Endothelial cell (in vitro differentiated cells): ENCODE measurements around the gene SCAI. TPM values are rescaled to one million over a fixed set of nuclear protein-coding genes. Genes with fewer than 3 reads are reported as not detected.
"Not testable (repeated sequence)": the region's sequence is repeated elsewhere in the genome, so short reads cannot be mapped to it uniquely, and the experiment has no call there.

ENCODE experiments used
- DNase-seq: peaks from one replicate; pipeline ENCODE4 v3.0.0; 2021; ENCODE audit warnings: low spot score
- H3K27ac Mint-ChIP-seq: one replicate; pipeline ENCODE4 v1.8.0; 2021; ENCODE audit warnings: mixed read lengths, inconsistent platforms; ENCODE audit not compliant: unreplicated experiment
- H3K27me3 Mint-ChIP-seq: one replicate; pipeline ENCODE4 v1.8.0; 2021; ENCODE audit warnings: mild to moderate bottlenecking, moderate library complexity, mixed read lengths, inconsistent platforms; ENCODE audit not compliant: unreplicated experiment
- H3K36me3 Mint-ChIP-seq: one replicate; pipeline ENCODE4 v1.8.0; 2021; ENCODE audit warnings: mild to moderate bottlenecking, low read depth, mixed read lengths, inconsistent platforms; ENCODE audit not compliant: unreplicated experiment
- H3K4me1 Mint-ChIP-seq: one replicate; pipeline ENCODE4 v1.8.0; 2021; ENCODE audit warnings: mild to moderate bottlenecking, mixed read lengths, inconsistent platforms; ENCODE audit not compliant: unreplicated experiment
- H3K4me3 Mint-ChIP-seq: one replicate; pipeline ENCODE4 v1.8.0; 2021; ENCODE audit warnings: mild to moderate bottlenecking, mixed read lengths, inconsistent platforms; ENCODE audit not compliant: unreplicated experiment
- H3K9me3 Mint-ChIP-seq: one replicate; pipeline ENCODE4 v1.8.0; 2021; ENCODE audit warnings: mixed read lengths, inconsistent platforms; ENCODE audit not compliant: unreplicated experiment
- total RNA-seq: library from RNA; stranded (reverse); fragmentation: NEBNext Ultra II Directional; extraction: Animal tissue kit (Norgen Biotek cat#: 25700); gene quantifications from one replicate; pipeline ENCODE4 v1.2.1, GENCODE V29; 2021; ENCODE audit not compliant: unreplicated experiment
- TF ChIP-seq, protein P1 (sequence below): fragments of 200-600 bp; sonication (generic); IDR thresholded peaks from one replicate; pipeline ENCODE4 v1.5.0; 2021; ENCODE audit warnings: antibody characterized with exemption; ENCODE audit not compliant: unreplicated experiment

The SCAI gene
- total RNA-seq, 1 donor from 2014 or later, result 12.3 TPM

- Mint-ChIP-seq H3K36me3 (peaks cover 5% of the 10 kb centered on the region), H3K27me3 (peaks cover 1% of the 10 kb centered on the region), H3K27ac (no peak overlapping the region), H3K9me3 (no peaks in the 10 kb centered on the region), H3K4me1 (no peaks in the 10 kb centered on the region), H3K4me3 (no peak overlapping the region)
- DNase-seq, result no peak
- TF ChIP-seq, protein P1, sequence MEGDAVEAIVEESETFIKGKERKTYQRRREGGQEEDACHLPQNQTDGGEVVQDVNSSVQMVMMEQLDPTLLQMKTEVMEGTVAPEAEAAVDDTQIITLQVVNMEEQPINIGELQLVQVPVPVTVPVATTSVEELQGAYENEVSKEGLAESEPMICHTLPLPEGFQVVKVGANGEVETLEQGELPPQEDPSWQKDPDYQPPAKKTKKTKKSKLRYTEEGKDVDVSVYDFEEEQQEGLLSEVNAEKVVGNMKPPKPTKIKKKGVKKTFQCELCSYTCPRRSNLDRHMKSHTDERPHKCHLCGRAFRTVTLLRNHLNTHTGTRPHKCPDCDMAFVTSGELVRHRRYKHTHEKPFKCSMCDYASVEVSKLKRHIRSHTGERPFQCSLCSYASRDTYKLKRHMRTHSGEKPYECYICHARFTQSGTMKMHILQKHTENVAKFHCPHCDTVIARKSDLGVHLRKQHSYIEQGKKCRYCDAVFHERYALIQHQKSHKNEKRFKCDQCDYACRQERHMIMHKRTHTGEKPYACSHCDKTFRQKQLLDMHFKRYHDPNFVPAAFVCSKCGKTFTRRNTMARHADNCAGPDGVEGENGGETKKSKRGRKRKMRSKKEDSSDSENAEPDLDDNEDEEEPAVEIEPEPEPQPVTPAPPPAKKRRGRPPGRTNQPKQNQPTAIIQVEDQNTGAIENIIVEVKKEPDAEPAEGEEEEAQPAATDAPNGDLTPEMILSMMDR, result no peak
Observed at GRCh38 chr9:124928116-124928515, 215.2 kb downstream of the SCAI start.

- not testable (repeated sequence) for H3K9me3 Mint-ChIP-seq, H3K4me3 Mint-ChIP-seq, H3K27ac Mint-ChIP-seq, H3K4me1 Mint-ChIP-seq, H3K27me3 Mint-ChIP-seq, DNase-seq, H3K36me3 Mint-ChIP-seq
Observed at GRCh38 chr9:124920394-124920793, 222.9 kb downstream of the SCAI start.

DNA sequence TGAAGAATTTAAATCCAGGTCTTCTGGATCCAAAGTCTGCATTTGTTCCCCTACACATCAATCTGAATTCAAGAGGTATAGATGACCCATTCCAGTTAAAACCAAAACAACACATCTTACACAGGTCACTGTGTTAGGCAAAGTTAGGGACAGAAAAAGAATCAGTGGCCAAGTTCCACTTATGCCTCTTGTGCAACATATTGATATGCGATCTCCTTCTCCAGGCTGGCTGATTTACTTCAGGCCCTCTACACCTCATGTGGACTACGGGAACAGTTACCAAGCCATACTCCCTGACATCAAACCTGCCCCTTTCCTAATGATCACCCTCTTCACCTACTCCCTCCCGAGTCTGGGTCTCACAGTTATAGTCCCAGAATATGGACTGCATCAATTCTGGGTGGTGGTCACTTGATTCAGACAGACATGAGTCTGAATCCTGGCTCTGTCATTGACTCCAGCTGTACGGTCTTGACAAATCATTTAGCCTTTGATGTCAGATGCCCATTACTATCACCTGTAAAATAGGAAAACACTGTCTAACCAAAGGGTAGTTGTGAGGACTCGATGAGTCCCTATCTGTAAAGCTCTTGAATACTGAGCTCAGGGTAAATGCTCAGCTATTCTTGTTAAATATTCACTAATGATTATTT, 228.4 kb downstream of the SCAI start:
- peaks cover 34% of the 10 kb centered on the region for H3K36me3 Mint-ChIP-seq

DNA sequence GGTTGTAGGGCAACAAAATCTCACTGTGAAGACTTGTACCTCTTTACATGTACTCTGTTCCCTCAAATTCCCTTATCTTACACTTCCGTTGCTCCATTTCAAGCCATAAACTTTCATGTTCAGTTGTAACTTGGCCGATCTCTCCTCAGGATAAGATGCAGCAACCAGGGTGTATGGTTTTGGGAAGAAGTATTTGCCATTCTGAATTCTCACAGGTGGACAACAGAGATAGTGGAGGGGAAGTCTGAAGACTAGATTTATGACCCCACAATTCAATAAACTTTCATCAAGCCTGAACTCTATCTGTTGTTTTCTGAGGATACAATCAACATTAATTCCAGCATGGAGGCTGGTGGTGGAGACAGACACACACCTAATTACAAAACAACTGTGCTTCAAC, 229.9 kb downstream of the SCAI start:
- Mint-ChIP-seq H3K9me3 (no peaks in the 10 kb centered on the region), H3K36me3 (peaks cover 26% of the 10 kb centered on the region), H3K4me1 (no peaks in the 10 kb centered on the region), H3K27ac (no peak overlapping the region), H3K27me3 (no peaks in the 10 kb centered on the region), H3K4me3 (no peak overlapping the region)
- TF ChIP-seq, protein P1, result no peak
- DNase-seq, result no peak

More for the DNA sequence above, 228.4 kb downstream of the SCAI start:
- Mint-ChIP-seq H3K27ac (no peak overlapping the region), H3K4me3 (no peak overlapping the region), H3K9me3 (no peaks in the 10 kb centered on the region), H3K27me3 (no peaks in the 10 kb centered on the region), H3K4me1 (no peaks in the 10 kb centered on the region)
- TF ChIP-seq, protein P1, result no peak
- no peak for DNase-seq

- peaks cover 8% of the 10 kb centered on the region for H3K4me1 Mint-ChIP-seq
- no peak overlapping the region for H3K4me3 Mint-ChIP-seq
- DNase-seq, result no peak
- no peak overlapping the region for H3K27ac Mint-ChIP-seq
- H3K27me3 Mint-ChIP-seq, result peaks cover 1% of the 10 kb centered on the region
- TF ChIP-seq, protein P1, result no peak
- no peaks in the 10 kb centered on the region for H3K9me3 Mint-ChIP-seq
- H3K36me3 Mint-ChIP-seq, result peaks cover 26% of the 10 kb centered on the region
Observed at GRCh38 chr9:124911766-124912165, 231.6 kb downstream of the SCAI start.
